Sciatic nerve (tissue), 2 donors: ENCODE measurements around the gene NDEL1. TPM values are rescaled to one million over a fixed set of nuclear protein-coding genes. Genes with fewer than 3 reads are reported as not detected.
A peak's percentile ranks its signal among the peaks of the same experiment; 100 is the strongest.

Experiments
- ATAC-seq: fragments of 200-7000 bp; cut with Tn5 transposase; one replicate; pipeline ENCODE4 v1.9.1; 2020; ENCODE audit warnings: mild to moderate bottlenecking, moderate library complexity
- DNase-seq: peaks from one replicate; pipeline ENCODE4 v3.0.0-alpha.2; 2020; ENCODE audit warnings: low spot score
- intact Hi-C: fragments of 100-400 bp; cut with DNase I; formaldehyde crosslinking; loops from one replicate; pipeline ENCODE4 v1.14.2; 2022
- total RNA-seq: library from RNA; stranded (reverse); fragmentation: NEBNext Ultra II Directional; extraction: Animal tissue kit (Norgen Biotek cat#: 25700); gene quantifications from one replicate; pipeline ENCODE4 v1.2.1, GENCODE V29; 2021
- donor health status: DM: no; HTN: no; CAD: no.
- donor health status: DM: no; HTN: no; CAD: no.

The NDEL1 gene
- total RNA-seq, 1 donor from 2014 or later = 86.7 TPM

DNA sequence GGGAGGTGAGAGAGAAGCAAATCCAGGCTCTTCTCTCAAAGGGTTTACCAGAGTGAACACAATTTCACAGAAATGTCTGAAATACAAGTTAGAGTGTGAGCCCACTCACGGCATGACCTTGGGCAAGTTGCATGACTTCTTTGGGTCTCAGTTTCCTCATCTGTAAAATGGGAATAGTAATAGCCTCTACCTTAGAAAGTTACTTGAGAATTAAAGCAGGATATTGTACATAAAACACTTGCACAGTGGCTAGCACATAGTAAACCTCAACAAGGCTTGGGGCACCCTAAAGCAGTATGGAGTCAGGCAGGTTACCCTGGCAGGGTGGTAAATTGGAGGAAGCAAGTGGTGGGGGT is 24.8 kb upstream of the NDEL1 start:
- DNase-seq (no peak), ATAC-seq (no peak)
- intact Hi-C loops = loop anchor here (5.0 kb wide), 1 partner anchor 331 kb away; the partner anchor contains the start of gene CCDC42

DNA sequence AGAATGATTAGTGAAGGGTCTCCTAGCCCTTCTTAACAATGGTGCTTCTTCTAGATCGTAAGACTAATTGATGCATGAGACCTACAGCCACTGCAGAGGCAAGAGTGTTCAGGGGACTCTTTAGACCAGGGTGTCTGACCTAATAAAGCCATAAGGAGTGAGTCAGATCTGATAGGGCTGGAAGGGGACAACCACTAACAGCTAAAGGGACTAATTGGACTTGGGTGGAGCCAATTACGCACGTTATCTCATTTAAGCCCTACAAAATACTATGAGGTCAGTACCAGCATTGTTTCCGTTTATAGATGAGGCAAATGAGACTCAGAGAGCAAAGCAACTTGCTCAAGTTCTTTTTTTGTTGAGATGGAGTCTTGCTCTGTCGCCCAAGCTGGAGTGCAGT is 23.6 kb upstream of the NDEL1 start:
- DNase-seq = no peak
- intact Hi-C loops = loop anchor here (5.0 kb wide), 1 partner anchor 330 kb away; the partner anchor contains the start of gene CCDC42
- no peak for ATAC-seq

DNA sequence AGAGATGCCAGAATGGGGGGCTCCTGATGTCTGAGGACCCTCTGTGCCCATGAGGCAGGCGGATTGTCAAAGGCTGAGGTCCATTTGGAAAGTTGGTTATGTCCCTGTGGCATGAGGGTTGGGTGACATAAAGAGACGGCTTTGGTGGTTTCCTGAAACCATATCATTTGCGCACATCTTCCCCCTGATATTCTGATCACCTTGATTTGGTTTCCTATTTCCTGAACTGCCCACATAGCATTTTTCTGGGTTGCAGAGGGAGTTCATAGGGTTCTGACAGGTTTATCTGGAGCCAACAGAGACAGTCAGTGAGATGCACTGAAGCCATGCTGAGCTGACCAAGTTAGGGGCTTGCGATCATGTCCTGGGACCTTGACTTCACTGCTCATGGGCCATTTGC is 22.4 kb upstream of the NDEL1 start:
- intact Hi-C loops = loop anchor here (5.0 kb wide), 1 partner anchor 329 kb away; the partner anchor contains the start of gene CCDC42
- no peak for ATAC-seq

DNA sequence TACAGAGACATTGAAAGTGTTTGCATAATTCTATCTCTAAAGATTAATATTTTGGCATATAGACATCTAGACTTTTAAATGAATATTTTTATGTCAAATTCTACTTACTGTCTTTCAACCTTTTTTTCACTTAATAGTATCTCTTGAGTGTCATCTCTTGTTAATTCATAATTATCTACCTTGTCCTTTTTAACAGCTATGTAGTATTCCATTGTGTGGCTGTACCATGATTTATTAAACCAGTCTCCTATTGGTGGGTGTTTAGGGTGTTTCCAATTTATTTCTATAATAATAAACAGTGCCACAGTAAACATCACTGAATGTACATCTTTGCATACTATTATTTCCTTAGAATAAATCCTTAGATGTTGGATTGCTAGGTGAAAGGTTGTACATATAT is 21.7 kb upstream of the NDEL1 start:
- intact Hi-C loops = loop anchor here (5.0 kb wide), 1 partner anchor 328 kb away; the partner anchor contains the start of gene CCDC42
- ATAC-seq = no peak

More for the DNA sequence above, 22.4 kb upstream of the NDEL1 start:
- no peak for DNase-seq

DNA sequence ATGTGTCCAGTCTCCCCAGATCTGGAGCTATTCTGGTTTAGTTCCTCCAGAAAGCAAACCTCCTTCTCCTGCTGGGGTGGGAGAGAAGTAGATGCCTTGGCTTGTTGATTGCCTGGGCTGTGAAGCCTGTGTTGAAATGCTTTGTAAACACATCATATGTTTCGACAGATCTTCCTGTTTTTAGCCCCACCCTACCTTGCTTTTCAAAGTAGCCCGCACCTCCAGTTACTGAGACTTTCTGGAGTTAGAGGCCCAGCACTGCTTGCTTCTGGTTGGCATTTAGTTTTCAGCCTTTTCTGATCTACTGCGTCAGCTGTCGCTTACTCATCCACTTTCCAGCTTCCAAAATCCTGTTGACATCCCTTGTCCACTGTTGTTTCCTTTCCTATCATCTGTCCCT is 17.9 kb upstream of the NDEL1 start:
- intact Hi-C loops = no loop called here
- DNase-seq (no peak), ATAC-seq (no peak)

More for the DNA sequence above, 21.7 kb upstream of the NDEL1 start:
- DNase-seq = no peak

DNA sequence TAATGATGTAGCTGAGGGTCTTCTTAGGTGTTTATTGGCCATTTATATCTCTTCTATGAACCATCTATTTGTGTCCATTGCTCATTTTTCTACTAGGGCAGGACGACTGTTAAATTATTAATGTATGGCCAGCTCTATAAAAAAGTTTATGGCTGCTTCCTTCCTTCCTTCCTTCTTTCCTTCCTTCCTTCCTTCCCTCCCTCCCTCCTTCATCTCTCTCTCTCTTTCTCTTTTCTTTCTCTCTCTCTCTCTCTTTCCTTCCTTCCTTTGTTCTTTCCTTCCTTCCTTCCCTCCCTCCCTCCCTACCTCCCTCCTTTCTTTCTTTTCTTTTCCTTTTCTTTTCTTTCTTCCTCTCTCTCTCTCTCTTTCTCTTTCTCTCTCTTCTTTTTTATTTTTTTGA is 17.2 kb upstream of the NDEL1 start:
- intact Hi-C loops = no loop called here
- DNase-seq (no peak), ATAC-seq (no peak)

DNA sequence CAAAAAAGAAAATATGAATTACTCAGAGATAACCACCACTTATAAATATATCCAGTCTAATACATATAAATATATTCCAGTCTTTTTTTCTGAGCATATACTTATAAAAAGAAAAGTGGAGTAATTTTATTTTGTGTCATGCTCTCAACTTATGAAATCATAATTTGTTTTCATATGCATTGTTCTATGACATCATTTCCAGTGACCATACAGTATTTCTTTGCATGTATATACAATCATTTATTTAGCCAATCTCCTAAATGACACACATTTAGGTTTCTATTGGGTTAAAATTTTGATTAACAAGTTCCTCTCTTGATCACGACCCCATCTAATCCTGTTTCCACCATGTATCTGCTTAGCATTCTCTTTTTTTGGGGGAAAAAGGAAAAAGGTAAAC is 16.4 kb upstream of the NDEL1 start:
- DNase-seq (no peak), ATAC-seq (no peak)
- intact Hi-C loops = no loop called here

DNA sequence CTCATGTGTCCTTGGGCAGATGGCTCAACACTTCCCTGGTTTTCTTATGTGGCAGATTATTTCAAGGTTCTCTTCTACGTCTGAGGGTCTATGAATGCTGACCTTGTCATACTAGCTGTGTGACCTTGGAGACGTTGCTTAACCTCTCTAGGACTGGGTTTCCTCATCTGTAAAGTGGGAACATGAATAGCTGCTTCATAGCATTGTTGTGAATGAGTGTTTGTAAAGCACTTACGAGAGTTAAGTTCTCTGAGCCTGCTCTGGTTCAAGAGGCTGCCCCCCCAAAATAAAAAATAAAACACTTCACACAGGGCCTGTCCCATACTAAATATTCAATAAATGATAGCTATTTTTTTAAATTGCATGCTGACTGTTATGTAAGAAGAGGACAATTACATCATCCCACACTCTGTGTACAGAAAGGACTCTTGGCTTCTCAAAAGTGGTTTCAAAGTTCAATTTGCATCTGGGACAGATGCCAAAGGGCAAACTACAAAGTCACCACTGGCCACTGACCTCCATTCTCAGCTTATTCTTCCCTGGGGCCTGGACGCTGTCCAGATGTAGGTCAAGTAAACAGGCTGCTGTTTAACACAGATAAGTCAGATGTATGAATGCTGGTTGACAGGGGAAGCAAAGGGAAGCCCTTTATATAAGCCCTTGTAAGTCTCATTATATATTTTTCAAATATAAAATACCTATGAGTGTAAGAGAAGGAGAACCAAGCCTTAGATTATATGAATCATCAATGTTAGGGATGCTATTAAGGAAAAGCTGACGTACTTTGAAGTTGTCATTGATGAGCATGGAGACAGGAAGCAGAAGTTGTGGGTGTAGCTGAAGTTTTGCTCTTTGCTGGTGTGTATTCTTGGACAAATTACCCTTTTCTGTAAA is 15.4 kb upstream of the NDEL1 start:
- DNase-seq = no peak
- ATAC-seq = peak; percentile 94
- intact Hi-C loops = no loop called here

DNA sequence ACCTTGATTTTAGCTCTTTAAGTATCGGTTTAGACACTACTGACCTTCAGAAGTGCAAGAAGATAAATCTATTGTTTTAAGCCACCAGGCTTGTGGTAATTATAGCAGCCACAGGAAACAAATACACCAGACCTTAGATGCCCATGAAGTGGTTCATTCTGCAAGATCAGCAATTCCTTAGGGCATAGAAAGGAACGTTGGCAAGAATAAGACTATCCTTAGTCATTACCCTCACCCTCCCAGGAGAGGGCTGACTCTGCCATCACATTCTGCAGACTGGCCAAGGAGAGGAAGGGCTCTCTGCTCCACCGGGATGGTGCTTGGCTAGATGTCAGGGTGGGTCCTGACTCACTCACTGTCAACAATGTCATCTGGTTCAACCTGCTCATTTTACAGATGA is 14.1 kb upstream of the NDEL1 start:
- intact Hi-C loops = no loop called here
- ATAC-seq = peak; percentile 27
- DNase-seq = no peak

DNA sequence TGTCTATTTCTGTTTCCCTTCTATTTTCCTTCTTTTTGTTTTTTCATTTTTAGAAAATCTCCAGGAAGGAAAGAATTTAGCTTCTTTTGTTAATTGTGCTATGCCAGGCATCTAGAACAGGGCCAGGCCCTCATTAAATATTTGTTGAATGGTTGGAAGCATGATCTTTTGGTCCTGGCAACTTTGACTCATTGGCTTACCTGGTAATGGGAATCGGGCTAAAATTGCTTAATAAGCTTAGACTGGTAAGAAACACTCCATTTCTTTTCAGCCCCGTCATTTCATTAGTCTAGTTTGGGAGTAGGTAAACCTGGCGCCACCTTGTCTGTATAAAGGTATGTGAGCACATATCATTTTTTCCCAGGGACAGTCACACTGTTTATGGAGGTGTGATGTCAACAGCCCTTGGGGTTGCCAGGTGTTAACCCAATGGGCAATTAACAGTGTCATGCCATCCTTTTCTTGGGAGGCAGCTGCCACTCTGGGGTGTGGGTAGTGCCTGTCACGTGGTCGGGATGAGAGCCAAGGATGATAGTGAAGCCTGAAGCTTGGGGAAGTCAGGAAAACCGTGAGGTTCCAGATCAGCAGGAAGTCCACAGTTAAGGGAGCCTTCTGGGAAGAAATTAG is 9.5 kb upstream of the NDEL1 start:
- DNase-seq = no peak
- intact Hi-C loops = no loop called here
- ATAC-seq = no peak

DNA sequence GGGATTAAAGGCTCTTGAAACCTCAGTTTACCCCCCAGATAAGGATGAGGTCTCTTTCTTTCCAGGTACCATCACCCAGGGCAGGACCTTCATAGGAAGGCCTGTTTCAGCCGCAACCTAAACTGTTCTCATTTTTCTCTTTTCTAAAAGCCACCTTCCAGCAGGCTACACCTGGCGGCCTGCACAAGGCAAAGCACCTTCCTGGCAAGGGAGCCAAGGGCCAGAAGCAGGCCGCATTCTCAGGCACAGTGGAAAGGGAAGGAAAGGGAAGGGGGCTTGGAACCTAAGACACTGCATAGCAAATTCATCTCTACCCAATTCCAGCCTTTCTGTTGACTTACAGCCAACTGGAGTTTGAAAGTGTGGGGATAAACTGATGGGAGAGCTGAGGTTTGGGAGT is 8.9 kb upstream of the NDEL1 start:
- no peak for ATAC-seq
- no peak for DNase-seq
- intact Hi-C loops = no loop called here

DNA sequence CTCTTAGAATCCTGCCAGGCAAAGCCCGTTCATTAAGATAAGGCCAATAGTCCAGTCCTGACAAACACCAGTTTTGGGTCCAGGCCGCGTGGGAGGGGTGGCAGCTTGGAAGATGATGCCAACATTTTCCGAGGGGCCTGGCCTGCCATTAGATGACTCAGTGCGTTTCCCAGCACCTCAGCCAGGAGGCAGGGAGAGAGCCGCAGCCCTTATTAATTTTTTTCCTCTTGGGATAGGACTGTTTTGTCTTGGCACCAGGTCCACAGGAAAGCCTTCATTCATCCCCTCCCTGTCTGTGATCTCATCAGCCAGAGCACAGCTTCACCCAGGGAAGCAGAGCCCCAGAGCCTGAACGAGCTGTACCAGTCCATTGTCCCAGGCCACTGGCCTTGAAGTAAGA is 4.7 kb upstream of the NDEL1 start:
- peak; percentile 4 for ATAC-seq
- no peak for DNase-seq
- intact Hi-C loops = no loop called here

DNA sequence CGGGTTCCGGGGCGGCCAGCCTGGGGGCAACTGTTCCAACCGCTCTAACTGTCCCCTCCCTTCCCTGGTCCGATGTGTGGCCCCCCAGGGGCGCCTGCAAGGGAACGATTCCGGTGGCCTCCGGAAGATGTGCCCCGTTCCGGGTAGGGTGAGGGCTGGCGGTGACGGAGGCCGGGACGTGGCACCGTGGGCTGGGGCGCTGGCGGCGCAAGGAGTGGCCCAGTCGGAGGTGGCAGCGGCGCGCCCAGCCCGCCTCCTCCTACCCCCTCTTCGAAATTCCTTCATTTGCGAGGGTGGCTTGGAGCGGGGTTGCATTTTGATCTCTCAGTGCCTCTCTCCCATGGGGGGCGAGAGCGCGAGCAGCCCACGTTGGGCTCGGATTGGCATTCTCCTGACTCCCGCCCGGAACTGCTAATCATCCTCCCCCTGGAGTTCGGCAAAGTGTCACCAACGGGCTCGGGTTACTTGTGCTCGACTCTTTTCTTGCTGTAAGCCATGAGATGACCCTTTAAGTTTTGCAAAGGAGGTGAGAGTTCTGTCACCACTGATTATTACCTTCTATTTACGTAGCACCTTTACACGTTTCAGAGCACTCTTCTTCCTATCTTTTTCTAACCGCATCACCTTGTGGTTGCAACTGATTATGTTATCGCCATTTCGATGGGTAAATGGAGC is 622 bp downstream of the NDEL1 start:
- ATAC-seq (peak; percentile 59), DNase-seq (peak; percentile 82)
- intact Hi-C loops = no loop called here

DNA sequence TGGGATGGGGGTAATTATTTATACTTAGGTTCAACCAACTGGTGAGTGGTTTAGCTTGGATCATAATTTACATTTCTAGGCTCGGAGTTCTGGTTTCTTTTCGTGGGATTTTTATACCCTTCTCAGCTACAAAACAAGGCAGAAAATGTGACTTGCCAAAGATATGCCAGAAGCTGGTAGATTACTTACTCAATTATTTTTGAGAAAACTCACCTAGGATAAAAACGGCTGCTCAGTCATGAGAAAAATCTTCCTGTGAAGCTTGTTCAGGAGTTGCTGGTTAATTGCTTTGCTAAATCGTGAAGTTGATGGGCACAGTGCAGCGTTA is 1.1 kb downstream of the NDEL1 start:
- intact Hi-C loops = no loop called here
- no peak for ATAC-seq
- no peak for DNase-seq

DNA sequence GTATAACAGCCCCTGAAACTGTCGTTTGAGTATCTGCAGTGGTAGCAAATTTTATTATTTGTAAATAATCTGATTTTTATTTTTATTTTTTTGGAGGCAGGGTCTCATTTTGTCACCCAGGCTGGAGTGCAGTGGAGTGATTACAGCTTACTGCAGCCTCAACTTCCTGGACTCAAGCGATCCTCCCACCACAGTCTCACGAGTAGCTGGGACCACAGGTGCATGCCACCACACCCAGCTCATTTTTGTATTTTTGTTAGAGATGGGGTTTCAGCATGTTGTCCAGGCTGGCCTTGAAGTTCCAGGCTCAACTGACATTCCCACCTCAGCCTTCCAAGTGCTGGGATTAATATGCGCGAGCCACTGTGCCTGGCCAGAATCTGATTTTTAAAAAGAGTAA is 2.8 kb downstream of the NDEL1 start:
- intact Hi-C loops = no loop called here
- DNase-seq (no peak), ATAC-seq (no peak)

DNA sequence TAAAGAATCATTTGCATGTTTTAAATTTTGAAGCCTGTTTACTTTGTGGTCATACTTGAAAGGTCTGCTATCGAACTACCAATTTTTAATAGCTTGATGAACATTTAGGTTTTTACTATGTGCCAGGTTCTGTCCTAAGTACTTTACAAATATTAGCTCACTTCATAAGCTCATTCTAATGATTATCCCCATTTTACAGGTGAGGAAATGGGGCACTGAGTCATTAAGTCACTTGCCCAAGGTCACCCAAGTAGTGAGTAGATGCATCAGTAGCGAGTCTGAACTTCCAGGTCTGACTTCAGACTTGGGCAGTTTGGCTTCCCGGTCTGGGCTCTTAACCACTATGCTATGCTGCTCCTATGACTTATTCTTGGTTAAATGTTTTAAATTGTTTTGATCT is 4.0 kb downstream of the NDEL1 start:
- intact Hi-C loops = no loop called here
- ATAC-seq (no peak), DNase-seq (no peak)

DNA sequence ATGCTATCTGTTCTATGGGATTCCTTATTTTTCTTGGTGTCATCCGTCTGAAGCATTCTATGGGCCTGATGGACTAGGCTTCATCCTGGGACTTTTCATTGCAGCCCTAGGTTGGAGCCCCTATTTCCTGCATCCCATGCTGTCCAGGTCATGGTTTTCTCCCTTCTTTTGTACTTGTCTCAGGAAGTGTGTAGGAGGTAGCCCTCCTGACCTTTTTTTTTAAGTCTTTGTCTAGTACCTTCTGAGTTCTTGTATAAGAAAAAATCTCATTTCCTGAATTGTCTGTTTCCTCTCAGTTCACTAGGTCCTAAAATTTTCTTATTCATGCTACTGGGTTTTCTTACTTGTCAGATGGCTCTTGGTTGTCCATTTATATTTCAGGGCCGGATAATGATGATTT is 6.0 kb downstream of the NDEL1 start:
- ATAC-seq (no peak), DNase-seq (no peak)
- intact Hi-C loops = no loop called here

DNA sequence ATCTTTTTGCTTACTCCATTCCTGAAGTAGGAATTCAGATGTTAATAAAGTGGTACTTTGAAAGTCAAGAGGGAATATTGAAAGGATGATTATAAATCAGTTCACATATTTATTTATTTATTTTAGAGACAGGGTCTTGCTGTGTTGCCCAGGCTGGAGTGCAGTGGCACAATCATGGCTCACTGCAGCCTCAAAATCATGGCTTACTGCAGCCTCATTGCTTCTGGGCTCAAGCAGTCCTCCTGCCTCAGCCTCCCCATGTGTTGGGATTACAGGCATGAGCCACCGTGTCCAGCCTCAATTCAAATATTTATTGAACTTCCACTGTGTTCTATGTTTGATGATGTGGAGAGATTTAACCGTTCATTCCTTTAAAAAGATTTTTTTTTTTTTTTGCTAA is 6.6 kb downstream of the NDEL1 start:
- DNase-seq (no peak), ATAC-seq (no peak)
- intact Hi-C loops = no loop called here

DNA sequence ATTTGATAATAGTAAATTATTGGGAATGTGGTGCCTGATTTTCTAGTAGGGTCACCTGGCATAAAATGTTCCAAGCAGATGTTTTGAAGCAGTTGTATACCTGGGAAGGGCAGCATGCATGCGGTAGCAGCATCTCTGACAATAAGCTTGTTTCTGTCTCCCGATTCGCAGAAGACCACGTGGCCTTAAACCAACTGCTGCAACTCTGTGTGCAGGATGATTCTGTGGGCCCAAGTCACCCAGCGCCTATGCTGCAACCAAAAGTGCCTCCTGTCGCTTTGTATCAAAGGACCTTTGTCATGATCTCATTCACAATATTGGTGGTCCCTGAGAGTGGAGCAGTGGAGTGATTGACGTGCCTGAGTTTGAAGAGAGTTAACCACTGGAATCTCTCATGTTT is 8.1 kb downstream of the NDEL1 start:
- DNase-seq (no peak), ATAC-seq (no peak)
- intact Hi-C loops = no loop called here

DNA sequence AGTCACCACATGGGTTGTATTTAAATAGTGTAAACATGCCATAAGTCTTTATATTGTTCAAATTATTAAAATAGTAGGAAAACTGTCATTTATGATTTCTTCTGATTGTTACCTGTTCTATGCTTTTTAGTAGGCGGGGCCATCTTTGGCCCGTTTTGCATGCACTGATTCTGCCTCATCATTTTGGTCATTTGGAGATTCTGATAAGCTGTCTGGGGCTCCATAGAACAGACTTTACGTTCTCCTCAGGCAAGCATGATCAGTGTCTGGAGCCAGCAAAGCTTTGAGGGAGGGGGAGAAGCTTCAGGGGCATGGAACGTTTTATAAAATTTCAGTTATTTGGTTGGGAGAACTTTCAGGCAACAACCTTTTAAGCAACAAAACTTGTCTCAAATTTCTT is 8.8 kb downstream of the NDEL1 start:
- no peak for DNase-seq
- no peak for ATAC-seq
- intact Hi-C loops = no loop called here
